Stimulated activated CD4-positive, alpha-beta T cell treated with anti-CD3 and anti-CD28 coated beads, Interleukin-15, amount 100 ng/mL, for 24 hours (primary cell): Measurements from ENCODE around the gene SYCE1.

Experiments used
- DNase-seq: peaks from one replicate; pipeline ENCODE4 v3.0.0-alpha.2; 2020

The SYCE1 gene

GRCh38 chr10:133511907-133512528, 53.4 kb downstream of the SYCE1 start:
- no peak for DNase-seq

- no peak for DNase-seq
Observed at GRCh38 chr10:133511408-133511807, 54.0 kb downstream of the SYCE1 start.

- no peak for DNase-seq
Observed at GRCh38 chr10:133509700-133510099, 55.7 kb downstream of the SYCE1 start.
